HepG2 (cell line): Measurements from ENCODE around the gene STK10. TPM values are rescaled to one million over a fixed set of nuclear protein-coding genes. Genes with fewer than 3 reads are reported as not detected.

Source experiments
- ATAC-seq: fragments of 200-7000 bp; cut with Tn5 transposase; 3 replicates; pipeline ENCODE4 v1.9.1; 2020; ENCODE audit warnings: mild to moderate bottlenecking, moderate library complexity
- BruUV-seq: library from RNA; stranded (reverse); fragments of 400-500 nt; replicated peaks from 2 replicates; lab custom pipeline; 2021; lab: Mats Ljungman, UMichigan
- CTCF ChIA-PET: fragments of 300-600 bp; formaldehyde crosslinking; extraction: SDS; loops from one replicate; lab custom pipeline; 2021; ENCODE audit warnings: low total read pairs, inconsistent platforms, low intra/inter-chr PET ratio; lab: Yijun Ruan, JAX
- POLR2A ChIA-PET: fragments of 350-600 bp; sonication (Branson Sonifier 250); formaldehyde crosslinking; loops from one replicate; lab custom pipeline; 2020; ENCODE audit warnings: antibody characterized with exemption, inconsistent platforms; lab: Yijun Ruan, JAX
- DNase-seq: peaks from one replicate; pipeline ENCODE4 v3.0.0-alpha.2; 2015; ENCODE audit warnings: low spot score
- FAIRE-seq: peaks from 3 replicates; lab custom pipeline; 2011; peaks lifted over from hg19 to GRCh38; lab: Jason Lieb, UNC
- H2AFZ ChIP-seq: one replicate; pipeline ENCODE4 v1.6.1; 2011; ENCODE audit warnings: low read length, inconsistent platforms
- H3K27ac ChIP-seq: fragments of 300-600 bp; 3 replicates; pipeline ENCODE4 v1.8.0; 2011; ENCODE audit warnings: mixed run types, mild to moderate bottlenecking, mixed read lengths, low read length, inconsistent platforms; ENCODE audit not compliant: insufficient read depth; ENCODE audit errors: extremely low read length
- H3K27me3 ChIP-seq, 2 experiments: fragments of 200-600 bp in 1 of 2; 2 replicates in 1 of 2; 3 replicates in 1 of 2; pipeline versions ENCODE4 v1.6.0 to v1.8.0; 2011; ENCODE audit warnings: low read length in 2 of 2, mild to moderate bottlenecking in 2 of 2, moderate library complexity in 2 of 2, inconsistent platforms in 1 of 2; ENCODE audit not compliant: insufficient read depth in 2 of 2, control insufficient read depth in 1 of 2
- H3K36me3 ChIP-seq, 2 experiments: fragments of 200-600 bp in 1 of 2; replicated peaks in 1 of 2; 2 replicates in 1 of 2; 3 replicates in 1 of 2; pipeline versions ENCODE4 v1.5.1 to v1.8.0; 2011; ENCODE audit warnings: low read length in 2 of 2, inconsistent platforms in 1 of 2; ENCODE audit not compliant: insufficient read depth in 2 of 2, control insufficient read depth in 1 of 2
- H3K4me1 ChIP-seq: 2 replicates; pipeline ENCODE4 v1.5.1; 2012; ENCODE audit warnings: low read length, inconsistent platforms; ENCODE audit not compliant: insufficient read depth
- H3K4me2 ChIP-seq: 2 replicates; pipeline ENCODE4 v1.6.0; 2011; ENCODE audit warnings: low read depth, low read length, inconsistent platforms
- H3K4me3 ChIP-seq, 3 experiments: fragments of 200-600 bp in 1 of 3; sonication (generic), shearing (Covaris generic) in 1 of 3; replicated peaks in 1 of 3; 2 replicates each; pipeline ENCODE4 v1.5.1; 2011 to 2016; ENCODE audit warnings: low read length in 3 of 3, inconsistent platforms in 2 of 3, low read depth in 2 of 3, mild to moderate bottlenecking in 2 of 3, control low read depth in 1 of 3, mixed read lengths in 1 of 3; ENCODE audit not compliant: insufficient read depth in 1 of 3
- H3K79me2 ChIP-seq: one replicate; pipeline ENCODE4 v1.6.1; 2011; ENCODE audit warnings: low read length, inconsistent platforms; ENCODE audit not compliant: insufficient read depth
- H3K9ac ChIP-seq: 2 replicates; pipeline ENCODE4 v1.6.0; 2011; ENCODE audit warnings: mild to moderate bottlenecking, low read depth, low read length, inconsistent platforms; ENCODE audit not compliant: insufficient read depth
- H3K9me3 ChIP-seq: 2 replicates; pipeline ENCODE4 v1.5.1; 2012; ENCODE audit warnings: mild to moderate bottlenecking, low read length
- H4K20me1 ChIP-seq: 2 replicates; pipeline ENCODE4 v1.6.0; 2011; ENCODE audit warnings: inconsistent platforms, mild to moderate bottlenecking, low read length, moderate library complexity; ENCODE audit not compliant: insufficient read depth
- AGO2 ChIP-seq: fragments of 200-400 bp; formaldehyde crosslinking; optimal IDR thresholded peaks from 2 replicates; pipeline ENCODE3; 2017; ENCODE audit warnings: mild to moderate bottlenecking, low read depth, low read length, moderate library complexity
- CBX1 ChIP-seq: IDR thresholded peaks from one replicate; pipeline ENCODE4 v1.6.1; 2016; ENCODE audit warnings: antibody characterized with exemption, low read depth
- CEBPB ChIP-seq: IDR thresholded peaks from 2 replicates; pipeline ENCODE4 v1.6.1; 2011; ENCODE audit warnings: low read depth, low read length, improper control_type of control experiment, borderline replicate concordance
- CHCHD3 ChIP-seq: sonication (generic); formaldehyde crosslinking; IDR thresholded peaks from 2 replicates; pipeline ENCODE4 v1.8.0; 2022; ENCODE audit warnings: mild to moderate bottlenecking, missing genetic modification reagents, moderate library complexity
- ETS1 ChIP-seq: sonication (generic); formaldehyde crosslinking; IDR thresholded peaks from 2 replicates; pipeline ENCODE4 v1.4.0; 2020; ENCODE audit warnings: missing genetic modification reagents
- FOXJ3 ChIP-seq: sonication (generic); formaldehyde crosslinking; IDR thresholded peaks from 2 replicates; pipeline ENCODE4 v1.4.0; 2020; ENCODE audit warnings: missing genetic modification reagents, mild to moderate bottlenecking, borderline replicate concordance
- GFI1 ChIP-seq: sonication (generic); formaldehyde crosslinking; IDR thresholded peaks from 2 replicates; pipeline ENCODE4 v1.5.0; 2020; ENCODE audit warnings: missing genetic modification reagents, mild to moderate bottlenecking, borderline replicate concordance
- MIER3 ChIP-seq: IDR thresholded peaks from 2 replicates; pipeline ENCODE4 v1.6.1; 2016; ENCODE audit warnings: missing compliant biosample characterization, borderline replicate concordance
- SMC3 ChIP-seq: IDR thresholded peaks from 2 replicates; pipeline ENCODE4 v1.6.1; 2011; ENCODE audit warnings: low read length, improper control_type of control experiment
- ZFY ChIP-seq: sonication (generic); formaldehyde crosslinking; IDR thresholded peaks from 2 replicates; pipeline ENCODE4 v1.4.0; 2020; ENCODE audit warnings: missing genetic modification reagents
- ZMAT3 ChIP-seq: sonication (generic); formaldehyde crosslinking; conservative IDR thresholded peaks from 2 replicates; pipeline ENCODE4 v1.7.0; 2021; ENCODE audit warnings: missing genetic modification reagents
- ZMYM2 ChIP-seq: sonication (generic); formaldehyde crosslinking; IDR thresholded peaks from 2 replicates; pipeline ENCODE4 v1.8.0; 2022; ENCODE audit warnings: mild to moderate bottlenecking, missing genetic modification reagents
- ZNF335 ChIP-seq: sonication (generic); formaldehyde crosslinking; IDR thresholded peaks from 2 replicates; pipeline ENCODE4 v1.4.0; 2020; ENCODE audit warnings: missing genetic modification reagents
- ZNF646 ChIP-seq: sonication (generic); formaldehyde crosslinking; IDR thresholded peaks from 2 replicates; pipeline ENCODE4 v1.9.0; 2021; ENCODE audit warnings: mild to moderate bottlenecking, missing genetic modification reagents
- ZNF703 ChIP-seq: sonication (generic); formaldehyde crosslinking; IDR thresholded peaks from 2 replicates; pipeline ENCODE4 v1.5.1; 2020; ENCODE audit warnings: missing genetic modification reagents, mild to moderate bottlenecking, moderate library complexity, borderline replicate concordance
- WGBS: methylation state at CpG from one replicate; pipeline ENCODE4 v1.1.6; 2017; ENCODE audit warnings: low lambda C conversion rate; 5-methylcytosine and 5-hydroxymethylcytosine counted together
- in situ Hi-C: cut with HindIII; loops from 2 replicates; pipeline ENCODE4 v1.10.0; 2017; ENCODE audit warnings: low pct_unique_long_range_greater_than_20kb; ENCODE audit not compliant: extremely low pct_ligation_motif_present
- intact Hi-C: fragments of 100-400 bp; cut with micrococcal nuclease; formaldehyde crosslinking; loops from one replicate; pipeline ENCODE4 v1.10.0; 2022; ENCODE audit not compliant: unreplicated experiment
- polyA plus RNA-seq, 8 experiments: library from polyadenylated mRNA; depleted of rRNA in 3 of 8; stranded (reverse) in 7 of 8; unstranded in 1 of 8; fragments of >200 nt; fragmentation: Illumina TruSeq in 4 of 8; extraction: Trizol in 4 of 8; gene quantifications; 2 replicates each; pipeline versions ENCODE4 v1.2.1 to v1.2.3, GENCODE V29; 2011 to 2016; ENCODE audit warnings: low read depth in 4 of 8, missing spikeins in 1 of 8, mixed read lengths in 1 of 8; ENCODE audit not compliant: insufficient read depth in 1 of 8
- total RNA-seq, 5 experiments: library from RNA; depleted of rRNA; stranded (reverse); fragments of >200 nt; fragmentation: Illumina TruSeq; extraction: Trizol; gene quantifications; 2 replicates each; pipeline ENCODE4 v1.2.3, GENCODE V29; 2016; ENCODE audit warnings: low read depth in 1 of 5
- TF ChIP-seq, protein P1 (sequence below): sonication (generic); formaldehyde crosslinking; IDR thresholded peaks from 2 replicates; pipeline ENCODE4 v1.9.0; 2021; ENCODE audit warnings: missing genetic modification reagents, mild to moderate bottlenecking, borderline replicate concordance

The STK10 gene
- total and polyA plus RNA-seq, 2 of the 13 experiments (the other 11 are each of a cell fraction or from before 2014, with no cell fraction given) = 7.0 to 7.2 TPM

DNA sequence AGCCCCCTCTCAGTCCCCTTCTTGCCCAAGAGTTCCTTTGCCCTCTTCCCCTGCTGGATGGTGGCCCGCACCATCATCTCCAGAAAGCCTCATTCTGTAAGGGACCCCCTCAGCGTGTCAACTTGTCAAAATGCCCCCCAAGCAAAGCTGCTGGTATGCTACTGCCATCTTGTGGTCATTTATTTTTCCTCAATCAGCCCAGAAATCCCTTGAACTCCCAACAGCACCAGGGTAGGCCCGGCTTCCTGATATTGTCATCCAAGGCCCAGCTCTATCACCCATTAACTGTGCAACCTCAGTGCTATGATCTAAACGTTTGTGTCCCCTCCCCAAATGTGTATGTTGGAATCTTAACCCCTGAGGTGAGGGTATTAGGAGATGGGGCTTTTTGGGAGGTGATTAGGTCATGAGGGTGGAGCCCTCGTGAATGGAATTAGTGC lies 128.3 kb downstream of the STK10 start (continued):
- no peak for TF ChIP-seq ZNF646 (CRISPR knock-in tag)
- TF ChIP-seq ZMYM2 (CRISPR knock-in tag) = no peak
- no peak for TF ChIP-seq AGO2
- TF ChIP-seq, protein P1, sequence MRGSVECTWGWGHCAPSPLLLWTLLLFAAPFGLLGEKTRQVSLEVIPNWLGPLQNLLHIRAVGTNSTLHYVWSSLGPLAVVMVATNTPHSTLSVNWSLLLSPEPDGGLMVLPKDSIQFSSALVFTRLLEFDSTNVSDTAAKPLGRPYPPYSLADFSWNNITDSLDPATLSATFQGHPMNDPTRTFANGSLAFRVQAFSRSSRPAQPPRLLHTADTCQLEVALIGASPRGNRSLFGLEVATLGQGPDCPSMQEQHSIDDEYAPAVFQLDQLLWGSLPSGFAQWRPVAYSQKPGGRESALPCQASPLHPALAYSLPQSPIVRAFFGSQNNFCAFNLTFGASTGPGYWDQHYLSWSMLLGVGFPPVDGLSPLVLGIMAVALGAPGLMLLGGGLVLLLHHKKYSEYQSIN (CRISPR knock-in tag) = no peak
- no peak for TF ChIP-seq CHCHD3 (CRISPR knock-in tag)

DNA sequence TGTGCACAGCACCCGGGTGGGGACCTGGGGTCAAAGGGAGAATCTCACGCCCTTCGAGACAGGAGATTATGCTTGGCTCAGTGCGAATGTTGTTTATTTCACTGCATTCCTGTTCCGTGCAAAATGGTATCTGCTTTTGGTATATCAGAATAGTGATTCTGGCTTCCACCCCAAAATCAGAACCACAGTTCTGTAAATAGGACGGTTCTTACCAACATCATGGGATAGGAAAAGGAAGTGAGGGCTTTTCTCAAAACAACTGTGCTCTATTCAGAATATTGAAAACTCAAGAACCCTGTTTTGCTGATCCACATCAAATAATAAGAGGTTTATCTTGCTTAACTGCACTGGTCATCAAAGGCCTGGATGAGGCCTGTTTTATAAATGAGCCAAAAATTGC lies 129.9 kb downstream of the STK10 start:
- Histone ChIP-seq H3K27me3 (no peaks in the 10 kb centered on the region), H3K36me3 (peaks cover 2 to 7% of the 10 kb centered on the region in 2 experiments; a peak in 2 of 5 replicates), H3K4me3 (no peak overlapping the region), H3K4me1 (no peaks in the 10 kb centered on the region), H4K20me1 (no peaks in the 10 kb centered on the region), H3K79me2 (no peaks in the 10 kb centered on the region), H2AFZ (no peak overlapping the region), H3K27ac (no peak overlapping the region), H3K4me2 (no peak overlapping the region), H3K9me3 (no peaks in the 10 kb centered on the region), H3K9ac (no peak overlapping the region)
- 80% methylated on average over 4 of the region's 6 CpGs for WGBS
- CTCF ChIA-PET = no interaction called here
- intact Hi-C loops (no loop called here), in situ Hi-C loops (no loop called here)
- BruUV-seq = no TSS peak
- ATAC-seq = no peak
- no peak for DNase-seq
- FAIRE-seq = no peak
- POLR2A ChIA-PET = no interaction called here
- TF ChIP-seq GFI1 (CRISPR knock-in tag) (no peak), MIER3 (CRISPR knock-in tag) (no peak), CEBPB (no peak), ZNF335 (CRISPR knock-in tag) (no peak), SMC3 (no peak), ZMAT3 (CRISPR knock-in tag) (no peak), ETS1 (CRISPR knock-in tag) (no peak), ZFY (no peak), FOXJ3 (CRISPR knock-in tag) (no peak), ZNF703 (no peak), CBX1 (no peak)
